Stimulated activated memory B cell treated with anti-CD40 and anti-IgM and Interleukin-4, amounts not matched to agents 10 μg/mL and 1 μg/mL and 100 μg/mL, for 72 hours (primary cell): ENCODE measurements around the gene ABCG1.
A peak's percentile ranks its signal among the peaks of the same experiment; 100 is the strongest.

ENCODE experiments used
- ATAC-seq: fragments of 150-1000 bp; cut with Tn5 transposase; 2 replicates; pipeline ENCODE4 v1.10.0; 2021
- H3K27ac Mint-ChIP-seq: one replicate; pipeline ENCODE4 v1.8.0; 2022; ENCODE audit warnings: mild to moderate bottlenecking, mixed read lengths
- H3K27me3 Mint-ChIP-seq: one replicate; pipeline ENCODE4 v1.8.0; 2022; ENCODE audit warnings: mixed read lengths
- H3K36me3 Mint-ChIP-seq: one replicate; pipeline ENCODE4 v1.8.0; 2022; ENCODE audit warnings: mixed read lengths
- H3K4me1 Mint-ChIP-seq: one replicate; pipeline ENCODE4 v1.8.0; 2022; ENCODE audit warnings: mixed read lengths
- H3K4me3 Mint-ChIP-seq: one replicate; pipeline ENCODE4 v1.8.0; 2022; ENCODE audit warnings: mild to moderate bottlenecking, moderate library complexity, mixed read lengths
- H3K9me3 Mint-ChIP-seq: one replicate; pipeline ENCODE4 v1.8.0; 2022; ENCODE audit warnings: mixed read lengths

ABCG1 gene

GRCh38 chr21:42310411-42311001, 91.6 kb downstream of the ABCG1 start:
- no peak for ATAC-seq
- peak overlapping the region; percentile 49 for H3K27ac Mint-ChIP-seq
- peaks cover 35% of the 10 kb centered on the region for H3K27me3 Mint-ChIP-seq
- no peaks in the 10 kb centered on the region for H3K9me3 Mint-ChIP-seq
- H3K36me3 Mint-ChIP-seq: no peaks in the 10 kb centered on the region
- no peaks in the 10 kb centered on the region for H3K4me1 Mint-ChIP-seq
- no peak overlapping the region for H3K4me3 Mint-ChIP-seq

- no peaks in the 10 kb centered on the region for H3K4me1 Mint-ChIP-seq
- ATAC-seq: no peak
- H3K27ac Mint-ChIP-seq: peak overlapping the region; percentile 49
- H3K4me3 Mint-ChIP-seq: no peak overlapping the region
- no peaks in the 10 kb centered on the region for H3K9me3 Mint-ChIP-seq
- no peaks in the 10 kb centered on the region for H3K36me3 Mint-ChIP-seq
- H3K27me3 Mint-ChIP-seq: peaks cover 28% of the 10 kb centered on the region
Observed at GRCh38 chr21:42311160-42311559, 92.2 kb downstream of the ABCG1 start.

- Mint-ChIP-seq H3K4me1 (no peaks in the 10 kb centered on the region), H3K9me3 (no peaks in the 10 kb centered on the region), H3K27ac (no peak overlapping the region), H3K36me3 (no peaks in the 10 kb centered on the region), H3K4me3 (no peak overlapping the region), H3K27me3 (peaks cover 25% of the 10 kb centered on the region)
- ATAC-seq: no peak
Observed at GRCh38 chr21:42311816-42312625, 93.1 kb downstream of the ABCG1 start.

- Mint-ChIP-seq H3K4me1 (no peaks in the 10 kb centered on the region), H3K36me3 (no peaks in the 10 kb centered on the region), H3K9me3 (no peaks in the 10 kb centered on the region), H3K4me3 (no peak overlapping the region), H3K27ac (no peak overlapping the region), H3K27me3 (peaks cover 25% of the 10 kb centered on the region)
- ATAC-seq: peak; percentile 31
Observed at GRCh38 chr21:42312626-42313104, 93.7 kb downstream of the ABCG1 start.

GRCh38 chr21:42313501-42313969, 94.6 kb downstream of the ABCG1 start:
- Mint-ChIP-seq H3K4me3 (no peak overlapping the region), H3K36me3 (no peaks in the 10 kb centered on the region), H3K27ac (no peak overlapping the region), H3K27me3 (peaks cover 25% of the 10 kb centered on the region), H3K4me1 (no peaks in the 10 kb centered on the region), H3K9me3 (no peaks in the 10 kb centered on the region)
- ATAC-seq: no peak

GRCh38 chr21:42314616-42315295, 95.8 kb downstream of the ABCG1 start:
- Mint-ChIP-seq H3K4me3 (no peak overlapping the region), H3K9me3 (no peaks in the 10 kb centered on the region), H3K4me1 (peaks cover 8% of the 10 kb centered on the region), H3K36me3 (no peaks in the 10 kb centered on the region), H3K27ac (no peak overlapping the region), H3K27me3 (peaks cover 21% of the 10 kb centered on the region)
- ATAC-seq: no peak

GRCh38 chr21:42315296-42315891, 96.5 kb downstream of the ABCG1 start, which contains the start of gene TFF3:
Gene TFF3 (minus strand): TSS chr21:42315409. CDS start chr21:42315374, 35 bp downstream.
- ATAC-seq: no peak
- Mint-ChIP-seq H3K27ac (no peak within 1 kb of the TSS), H3K4me3 (no peak within 1 kb of the TSS), H3K27me3 (peaks cover 21% of the 10 kb centered on the region), H3K9me3 (no peaks in the 10 kb centered on the region), H3K4me1 (peaks cover 13% of the 10 kb centered on the region), H3K36me3 (no peaks in the 10 kb centered on the region)

GRCh38 chr21:42316891-42317290, 98.0 kb downstream of the ABCG1 start:
- no peak overlapping the region for H3K4me3 Mint-ChIP-seq
- peaks cover 36% of the 10 kb centered on the region for H3K27me3 Mint-ChIP-seq
- no peak overlapping the region for H3K27ac Mint-ChIP-seq
- no peak for ATAC-seq
- H3K9me3 Mint-ChIP-seq: no peaks in the 10 kb centered on the region
- no peaks in the 10 kb centered on the region for H3K36me3 Mint-ChIP-seq
- H3K4me1 Mint-ChIP-seq: peaks cover 13% of the 10 kb centered on the region

GRCh38 chr21:42317341-42317741, 98.4 kb downstream of the ABCG1 start:
- Mint-ChIP-seq H3K27me3 (peaks cover 40% of the 10 kb centered on the region), H3K9me3 (no peaks in the 10 kb centered on the region), H3K27ac (no peak overlapping the region), H3K36me3 (no peaks in the 10 kb centered on the region), H3K4me3 (no peak overlapping the region), H3K4me1 (peaks cover 13% of the 10 kb centered on the region)
- ATAC-seq: no peak

GRCh38 chr21:42317826-42318746, 99.1 kb downstream of the ABCG1 start:
- ATAC-seq: no peak
- Mint-ChIP-seq H3K4me1 (peaks cover 13% of the 10 kb centered on the region), H3K27ac (no peak overlapping the region), H3K36me3 (no peaks in the 10 kb centered on the region), H3K4me3 (no peak overlapping the region), H3K9me3 (no peaks in the 10 kb centered on the region), H3K27me3 (peaks cover 48% of the 10 kb centered on the region)

GRCh38 chr21:42319376-42319775, 100.4 kb downstream of the ABCG1 start:
- peaks cover 13% of the 10 kb centered on the region for H3K4me1 Mint-ChIP-seq
- H3K27me3 Mint-ChIP-seq: peaks cover 61% of the 10 kb centered on the region
- peak overlapping the region; percentile 25 for H3K27ac Mint-ChIP-seq
- H3K4me3 Mint-ChIP-seq: no peak overlapping the region
- H3K9me3 Mint-ChIP-seq: no peaks in the 10 kb centered on the region
- peak; percentile 80 for ATAC-seq
- H3K36me3 Mint-ChIP-seq: no peaks in the 10 kb centered on the region

- Mint-ChIP-seq H3K4me3 (no peak overlapping the region), H3K9me3 (no peaks in the 10 kb centered on the region), H3K4me1 (peaks cover 13% of the 10 kb centered on the region), H3K36me3 (no peaks in the 10 kb centered on the region), H3K27me3 (peaks cover 67% of the 10 kb centered on the region), H3K27ac (peak overlapping the region; percentile 25)
- ATAC-seq: peak; percentile 25
Observed at GRCh38 chr21:42319851-42320572, 101.1 kb downstream of the ABCG1 start.

- Mint-ChIP-seq H3K27ac (peak overlapping the region; percentile 28), H3K27me3 (peaks cover 75% of the 10 kb centered on the region), H3K4me3 (no peak overlapping the region), H3K4me1 (peaks cover 13% of the 10 kb centered on the region), H3K36me3 (no peaks in the 10 kb centered on the region), H3K9me3 (peaks cover 2% of the 10 kb centered on the region)
- ATAC-seq: no peak
Observed at GRCh38 chr21:42320791-42321190, 101.9 kb downstream of the ABCG1 start.

- Mint-ChIP-seq H3K4me3 (no peak overlapping the region), H3K27ac (peak overlapping the region; percentile 28), H3K9me3 (peaks cover 3% of the 10 kb centered on the region), H3K36me3 (no peaks in the 10 kb centered on the region), H3K27me3 (peaks cover 79% of the 10 kb centered on the region), H3K4me1 (peaks cover 13% of the 10 kb centered on the region)
- no peak for ATAC-seq
Observed at GRCh38 chr21:42321231-42321630, 102.3 kb downstream of the ABCG1 start.
